Neural progenitor cell (in vitro differentiated cells): ENCODE results near the gene THAP4.

Experiments
- EZH2 ChIP-seq: fragments of 200-600 bp; sonication (generic); IDR thresholded peaks from 2 replicates; pipeline ENCODE4 v1.6.1; 2017; ENCODE audit warnings: antibody characterized with exemption, mild to moderate bottlenecking, moderate library complexity
- TF ChIP-seq, protein P1 (sequence below): fragments of 200-600 bp; sonication (generic); IDR thresholded peaks from 2 replicates; pipeline ENCODE4 v1.5.1; 2017; ENCODE audit warnings: antibody characterized with exemption, mild to moderate bottlenecking

DNA sequence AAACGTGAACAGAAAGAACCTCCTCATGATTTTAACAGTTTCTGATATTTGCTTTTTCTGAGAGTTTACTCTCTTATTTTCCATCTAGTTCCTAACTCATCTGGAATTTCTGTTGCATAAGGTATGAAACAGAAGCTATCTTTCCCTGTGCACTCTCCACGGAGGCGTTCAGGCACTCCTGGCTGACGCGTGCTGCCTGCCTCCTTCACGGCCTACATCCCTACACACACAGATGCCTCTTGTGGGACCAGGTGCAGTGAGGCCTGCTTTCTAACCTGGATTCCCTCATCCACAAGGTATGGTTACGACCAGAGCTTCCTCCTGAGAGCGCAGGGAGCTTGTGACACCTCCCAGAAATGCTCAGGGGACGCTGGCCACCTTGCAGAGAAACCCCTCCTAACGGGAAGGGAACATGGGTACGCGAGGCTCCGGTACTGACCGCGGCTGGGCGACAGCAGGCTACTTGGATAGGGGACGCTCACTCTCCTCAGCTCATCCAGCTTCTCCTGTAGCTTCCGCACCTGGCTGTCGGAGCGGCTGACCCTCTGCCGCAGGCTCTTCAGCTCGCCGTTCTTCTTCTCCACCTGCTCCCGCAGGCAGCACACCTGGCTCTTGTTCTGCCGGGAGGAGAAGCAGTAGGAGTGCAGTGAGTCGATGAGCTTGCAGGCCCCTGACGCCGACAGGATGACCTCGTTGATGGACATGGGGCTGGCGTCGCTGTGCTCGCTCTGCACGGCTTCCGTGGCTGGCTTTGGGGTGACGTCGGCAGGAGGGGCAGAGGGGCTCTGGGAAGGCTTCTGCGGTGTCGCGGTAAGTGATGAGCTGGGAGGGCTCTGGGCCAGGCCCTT, 4.3 kb downstream of the THAP4 start:
- TF ChIP-seq, protein P1, sequence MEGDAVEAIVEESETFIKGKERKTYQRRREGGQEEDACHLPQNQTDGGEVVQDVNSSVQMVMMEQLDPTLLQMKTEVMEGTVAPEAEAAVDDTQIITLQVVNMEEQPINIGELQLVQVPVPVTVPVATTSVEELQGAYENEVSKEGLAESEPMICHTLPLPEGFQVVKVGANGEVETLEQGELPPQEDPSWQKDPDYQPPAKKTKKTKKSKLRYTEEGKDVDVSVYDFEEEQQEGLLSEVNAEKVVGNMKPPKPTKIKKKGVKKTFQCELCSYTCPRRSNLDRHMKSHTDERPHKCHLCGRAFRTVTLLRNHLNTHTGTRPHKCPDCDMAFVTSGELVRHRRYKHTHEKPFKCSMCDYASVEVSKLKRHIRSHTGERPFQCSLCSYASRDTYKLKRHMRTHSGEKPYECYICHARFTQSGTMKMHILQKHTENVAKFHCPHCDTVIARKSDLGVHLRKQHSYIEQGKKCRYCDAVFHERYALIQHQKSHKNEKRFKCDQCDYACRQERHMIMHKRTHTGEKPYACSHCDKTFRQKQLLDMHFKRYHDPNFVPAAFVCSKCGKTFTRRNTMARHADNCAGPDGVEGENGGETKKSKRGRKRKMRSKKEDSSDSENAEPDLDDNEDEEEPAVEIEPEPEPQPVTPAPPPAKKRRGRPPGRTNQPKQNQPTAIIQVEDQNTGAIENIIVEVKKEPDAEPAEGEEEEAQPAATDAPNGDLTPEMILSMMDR = no peak
- TF ChIP-seq EZH2 = no peak
